Measurements from ENCODE around the gene TMEM229B.
A peak's percentile ranks its signal among the peaks of the same experiment; 100 is the strongest.

The TMEM229B gene

DNA sequence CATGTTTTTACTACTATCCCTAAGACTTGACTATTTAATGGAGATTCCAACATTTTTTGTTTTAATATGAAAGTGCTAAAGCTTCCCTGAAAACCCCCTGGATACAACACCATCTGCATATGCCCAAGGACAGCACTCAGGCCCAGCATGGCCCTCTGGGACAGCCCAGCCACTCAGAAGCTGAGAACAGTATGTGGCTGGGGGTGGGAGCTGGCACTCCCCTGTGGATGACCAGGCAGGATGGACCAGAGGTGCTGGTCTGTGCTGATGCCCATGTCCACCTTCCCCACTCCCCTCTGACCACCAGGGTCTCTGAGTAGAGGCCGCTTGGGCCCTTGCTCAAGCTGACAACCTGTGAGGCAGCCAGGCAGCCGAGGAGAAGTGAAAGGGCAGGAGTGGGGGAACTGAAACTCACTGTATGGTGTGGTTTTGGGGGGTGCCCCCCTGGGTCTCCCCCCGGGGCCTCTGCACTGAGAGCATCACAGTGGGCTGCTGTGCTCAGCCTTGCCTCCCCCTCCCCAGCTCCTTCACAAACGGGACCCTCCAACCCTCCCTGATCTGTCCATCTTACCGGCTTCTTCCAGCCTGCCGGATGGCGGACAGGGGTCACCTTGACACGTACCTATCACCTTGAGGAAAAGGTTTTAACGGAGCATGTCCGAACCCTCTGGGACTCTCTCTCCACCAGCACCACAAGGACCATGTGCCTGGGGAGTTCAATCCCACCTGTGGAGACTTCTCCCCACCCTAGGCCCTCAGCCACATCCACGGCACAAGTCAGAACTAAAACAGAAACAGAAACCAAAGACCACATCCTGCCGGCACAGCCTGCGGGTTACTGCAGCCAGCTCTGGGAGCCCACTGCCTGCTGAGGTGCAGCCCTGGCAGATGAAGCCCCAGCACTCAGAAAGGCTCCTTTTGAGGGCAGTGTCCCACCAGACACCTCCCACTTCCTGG lies at the start of gene TMEM229B:
TSS of gene TMEM229B (minus strand) at position 785 of the 957 bp plus-strand sequence. CDS start 14,798 bp downstream, outside the sequence.
- Mint-ChIP-seq H3K4me1 (ENCODE audit: low read depth) (peaks cover 67% of the 10 kb centered on the region), H3K4me3 (peak within 1 kb of the TSS; percentile 85), H3K27me3 (peaks cover 6% of the 10 kb centered on the region), H3K36me3 (ENCODE audit: low read depth) (peaks cover 7% of the 10 kb centered on the region), H3K9me3 (peaks cover 6% of the 10 kb centered on the region), H3K27ac (peak within 1 kb of the TSS; percentile 97)
- intact Hi-C loops (cut with micrococcal nuclease) = no loop called here

- Mint-ChIP-seq H3K4me1 (ENCODE audit: low read depth) (peaks cover 19% of the 10 kb centered on the region), H3K36me3 (ENCODE audit: low read depth) (no peaks in the 10 kb centered on the region), H3K9me3 (no peaks in the 10 kb centered on the region), H3K4me3 (no peak overlapping the region), H3K27ac (no peak overlapping the region), H3K27me3 (peaks cover 54% of the 10 kb centered on the region)
- intact Hi-C loops (cut with micrococcal nuclease) = no loop called here
These were observed 49.2 kb upstream of the TMEM229B start for GRCh38 chr14:67537736-67538135.

DNA sequence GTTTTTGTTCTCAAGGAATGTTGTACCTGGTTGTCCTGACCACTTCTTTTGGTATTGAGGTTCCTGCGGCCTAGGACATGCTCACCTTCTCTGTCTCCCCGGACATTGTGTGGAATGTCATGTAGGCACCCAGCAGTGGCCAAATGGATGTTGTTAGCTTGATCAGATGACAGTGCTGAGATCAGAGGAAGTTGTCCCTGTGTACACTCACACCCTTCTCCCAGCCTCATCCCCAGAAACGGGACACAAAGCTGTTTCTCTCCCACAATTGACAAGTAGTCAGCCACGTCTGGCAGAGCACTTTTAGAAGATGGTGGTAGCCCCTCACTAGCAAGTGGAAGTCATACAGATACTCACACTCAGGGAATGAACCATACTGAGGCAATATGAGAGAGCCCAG lies 47.6 kb upstream of the TMEM229B start:
- Mint-ChIP-seq H3K4me3 (no peak overlapping the region), H3K9me3 (no peaks in the 10 kb centered on the region), H3K36me3 (ENCODE audit: low read depth) (no peaks in the 10 kb centered on the region), H3K27ac (no peak overlapping the region), H3K4me1 (ENCODE audit: low read depth) (peaks cover 12% of the 10 kb centered on the region), H3K27me3 (peaks cover 55% of the 10 kb centered on the region)
- intact Hi-C loops (cut with micrococcal nuclease) = no loop called here

DNA sequence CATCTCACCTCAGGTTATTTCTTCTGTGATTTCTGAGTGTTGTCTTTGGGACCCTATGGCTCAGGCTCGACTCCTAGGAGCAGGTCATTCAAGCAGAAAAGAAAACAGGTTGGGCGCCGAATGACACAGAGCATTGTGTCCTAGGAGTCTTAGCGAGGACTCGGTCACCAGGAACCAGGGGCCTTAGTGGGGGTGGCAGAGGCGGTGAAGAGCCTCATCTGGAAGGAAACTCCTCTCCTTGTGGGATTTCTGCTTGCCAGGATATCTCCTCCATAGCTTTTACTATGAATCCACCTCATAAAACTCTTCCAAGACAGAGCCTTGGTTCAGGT lies 45.2 kb upstream of the TMEM229B start:
- Mint-ChIP-seq H3K27me3 (peaks cover 56% of the 10 kb centered on the region), H3K4me3 (peak overlapping the region; percentile 71), H3K9me3 (no peaks in the 10 kb centered on the region), H3K4me1 (ENCODE audit: low read depth) (peaks cover 12% of the 10 kb centered on the region), H3K27ac (no peak overlapping the region), H3K36me3 (ENCODE audit: low read depth) (no peaks in the 10 kb centered on the region)
- intact Hi-C loops (cut with micrococcal nuclease) = no loop called here

- peak within 1 kb of the TSS; percentile 71 for H3K4me3 Mint-ChIP-seq
- H3K36me3 Mint-ChIP-seq (ENCODE audit: low read depth) = no peaks in the 10 kb centered on the region
- no peak within 1 kb of the TSS for H3K27ac Mint-ChIP-seq
- H3K27me3 Mint-ChIP-seq = peaks cover 58% of the 10 kb centered on the region
- H3K9me3 Mint-ChIP-seq = no peaks in the 10 kb centered on the region
- H3K4me1 Mint-ChIP-seq (ENCODE audit: low read depth) = peaks cover 7% of the 10 kb centered on the region
- intact Hi-C loops (cut with micrococcal nuclease) = no loop called here
These were observed 44.7 kb upstream of the TMEM229B start, which contains the start of gene PLEKHH1 for GRCh38 chr14:67532998-67533753. Gene PLEKHH1, plus strand, starts transcription at chr14:67533290. Its CDS starts 8,578 bp downstream, at chr14:67541868.

- Mint-ChIP-seq H3K4me3 (peak overlapping the region; percentile 71), H3K27me3 (peaks cover 62% of the 10 kb centered on the region), H3K27ac (no peak overlapping the region), H3K4me1 (ENCODE audit: low read depth) (peaks cover 1% of the 10 kb centered on the region), H3K36me3 (ENCODE audit: low read depth) (no peaks in the 10 kb centered on the region), H3K9me3 (no peaks in the 10 kb centered on the region)
- intact Hi-C loops (cut with micrococcal nuclease) = no loop called here
These were observed 44.1 kb upstream of the TMEM229B start for GRCh38 chr14:67532606-67532997.

DNA sequence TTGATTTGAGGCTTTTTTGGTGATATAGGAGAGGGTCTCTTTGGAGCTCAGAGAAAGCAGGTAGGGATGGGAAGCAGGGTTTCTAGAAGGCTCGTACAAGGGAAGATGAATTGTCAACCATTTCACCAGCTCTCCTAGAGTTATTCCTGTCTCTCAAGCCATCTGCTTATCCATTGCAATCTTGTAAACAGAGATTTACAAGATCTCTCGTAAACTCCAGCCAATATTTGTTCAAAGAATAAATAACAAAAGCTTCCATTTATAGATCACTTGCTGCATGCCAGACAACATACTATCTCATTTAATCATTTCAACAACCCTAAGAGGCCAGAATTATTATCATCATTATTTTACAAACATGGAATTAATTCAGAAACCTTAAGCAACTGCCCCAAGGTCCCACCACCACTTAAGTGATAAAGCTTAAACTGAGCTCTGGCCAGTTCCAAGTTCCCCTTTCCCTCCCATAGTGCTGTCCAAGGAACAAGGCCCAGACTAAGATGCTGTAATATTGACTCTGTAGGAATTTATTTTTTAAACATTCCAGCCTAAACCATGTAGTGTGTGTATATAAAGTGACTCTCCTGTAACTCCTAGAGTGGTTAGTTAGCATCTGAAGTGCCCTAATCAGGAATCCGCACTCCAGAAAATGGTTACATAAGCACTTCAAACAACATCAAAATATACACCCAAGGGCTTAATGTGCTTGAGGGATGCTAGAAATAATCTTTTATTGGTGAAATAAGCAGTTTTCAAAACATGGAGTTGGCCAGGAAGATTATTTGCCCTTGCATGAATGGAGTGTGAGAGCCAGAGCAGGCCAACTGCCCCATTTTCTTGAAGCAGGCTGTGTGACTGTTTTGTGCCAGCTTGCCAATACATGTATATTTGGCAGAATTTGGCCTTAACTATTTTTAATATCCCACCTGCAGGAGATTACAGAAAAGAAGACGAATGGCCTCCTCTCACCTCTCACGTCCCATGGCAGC lies 41.7 kb upstream of the TMEM229B start:
- Mint-ChIP-seq H3K27me3 (peaks cover 73% of the 10 kb centered on the region), H3K27ac (no peak overlapping the region), H3K36me3 (ENCODE audit: low read depth) (no peaks in the 10 kb centered on the region), H3K4me3 (no peak overlapping the region), H3K9me3 (no peaks in the 10 kb centered on the region), H3K4me1 (ENCODE audit: low read depth) (peaks cover 7% of the 10 kb centered on the region)
- intact Hi-C loops (cut with micrococcal nuclease) = no loop called here

DNA sequence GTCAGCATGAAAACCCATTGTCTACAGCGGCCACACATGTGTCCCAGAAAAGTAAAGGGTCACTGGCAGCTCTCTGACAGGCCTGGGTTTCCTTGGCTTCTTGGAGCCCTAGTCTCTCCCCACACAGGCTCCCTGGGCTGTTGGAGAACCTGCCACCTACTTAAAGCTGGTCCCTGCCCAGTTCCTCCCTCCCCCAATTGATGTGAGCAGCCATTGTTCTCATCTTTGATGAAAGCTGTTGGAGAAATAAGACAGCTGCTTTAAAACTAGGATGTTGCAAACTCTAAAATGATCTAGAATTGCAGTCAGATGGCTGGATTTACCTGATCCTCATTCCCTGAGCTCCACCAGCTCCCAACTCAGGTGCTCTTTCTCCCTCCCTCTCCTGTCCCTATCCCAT lies 39.8 kb upstream of the TMEM229B start:
- Mint-ChIP-seq H3K4me1 (ENCODE audit: low read depth) (peaks cover 20% of the 10 kb centered on the region), H3K36me3 (ENCODE audit: low read depth) (no peaks in the 10 kb centered on the region), H3K4me3 (no peak overlapping the region), H3K27me3 (peaks cover 65% of the 10 kb centered on the region), H3K27ac (no peak overlapping the region), H3K9me3 (no peaks in the 10 kb centered on the region)
- intact Hi-C loops (cut with micrococcal nuclease) = no loop called here

DNA sequence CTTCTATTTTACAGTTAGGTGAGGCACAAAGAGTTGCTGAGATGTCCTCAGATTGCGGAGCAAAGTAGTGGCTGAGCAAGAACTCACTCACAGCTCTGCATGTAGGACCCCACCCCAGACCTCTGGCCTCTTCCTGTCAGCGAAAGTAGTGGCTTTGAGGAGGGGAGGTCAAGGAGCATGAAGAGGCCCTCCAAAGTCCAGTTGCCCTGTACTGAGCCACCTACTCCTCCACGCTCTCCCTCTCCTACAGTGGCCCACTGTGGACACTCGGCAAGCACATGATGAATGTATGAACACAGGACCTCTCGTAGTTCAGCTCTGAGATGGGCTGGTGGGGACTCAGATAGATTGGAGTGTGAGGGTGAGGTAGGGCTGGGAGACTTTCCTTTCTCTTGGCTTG lies 39.2 kb upstream of the TMEM229B start:
- Mint-ChIP-seq H3K27me3 (peaks cover 70% of the 10 kb centered on the region), H3K4me1 (ENCODE audit: low read depth) (peaks cover 20% of the 10 kb centered on the region), H3K4me3 (no peak overlapping the region), H3K9me3 (no peaks in the 10 kb centered on the region), H3K36me3 (ENCODE audit: low read depth) (no peaks in the 10 kb centered on the region), H3K27ac (no peak overlapping the region)
- intact Hi-C loops (cut with micrococcal nuclease) = loop anchor here (2.0 kb wide), 1 partner anchor 43 kb away; no protein-coding TSS in a partner anchor

GRCh38 chr14:67526676-67527459 lies 38.3 kb upstream of the TMEM229B start:
- no peaks in the 10 kb centered on the region for H3K9me3 Mint-ChIP-seq
- no peak overlapping the region for H3K4me3 Mint-ChIP-seq
- H3K27ac Mint-ChIP-seq = no peak overlapping the region
- H3K4me1 Mint-ChIP-seq (ENCODE audit: low read depth) = peaks cover 20% of the 10 kb centered on the region
- peaks cover 70% of the 10 kb centered on the region for H3K27me3 Mint-ChIP-seq
- H3K36me3 Mint-ChIP-seq (ENCODE audit: low read depth) = no peaks in the 10 kb centered on the region
- intact Hi-C loops (cut with micrococcal nuclease) = loop anchor here (2.0 kb wide), 1 partner anchor 44 kb away; no protein-coding TSS in a partner anchor

DNA sequence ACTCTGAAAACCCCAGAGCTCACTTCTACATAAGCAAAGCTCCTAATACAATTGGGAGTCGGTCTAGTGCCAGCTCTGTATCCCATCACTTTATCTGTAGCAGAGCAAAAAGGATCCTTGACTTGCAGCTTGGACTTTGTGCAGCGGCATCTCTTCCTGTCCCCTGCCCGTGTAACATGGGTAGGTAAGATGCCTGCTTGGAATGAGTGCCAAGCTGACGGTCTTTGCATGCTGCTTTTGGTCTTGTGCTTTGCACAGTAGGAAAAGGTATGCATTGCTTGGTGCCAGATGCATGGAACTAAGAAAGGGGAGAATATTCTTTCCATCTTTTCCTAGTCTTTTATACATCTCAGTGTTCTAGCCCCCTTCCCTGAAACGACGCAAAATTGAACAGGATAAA lies 37.7 kb upstream of the TMEM229B start:
- Mint-ChIP-seq H3K27ac (no peak overlapping the region), H3K9me3 (no peaks in the 10 kb centered on the region), H3K27me3 (peaks cover 64% of the 10 kb centered on the region), H3K4me3 (no peak overlapping the region), H3K4me1 (ENCODE audit: low read depth) (peaks cover 21% of the 10 kb centered on the region), H3K36me3 (ENCODE audit: low read depth) (no peaks in the 10 kb centered on the region)
- intact Hi-C loops (cut with micrococcal nuclease) = loop anchor here (2.0 kb wide), 1 partner anchor 45 kb away; no protein-coding TSS in a partner anchor

GRCh38 chr14:67525389-67525788 lies 36.9 kb upstream of the TMEM229B start:
- H3K9me3 Mint-ChIP-seq = no peaks in the 10 kb centered on the region
- intact Hi-C loops (cut with micrococcal nuclease) = no loop called here
- no peaks in the 10 kb centered on the region for H3K36me3 Mint-ChIP-seq (ENCODE audit: low read depth)
- H3K4me1 Mint-ChIP-seq (ENCODE audit: low read depth) = peaks cover 25% of the 10 kb centered on the region
- peaks cover 58% of the 10 kb centered on the region for H3K27me3 Mint-ChIP-seq
- H3K27ac Mint-ChIP-seq = no peak overlapping the region
- no peak overlapping the region for H3K4me3 Mint-ChIP-seq

- peak overlapping the region; percentile 51 for H3K27ac Mint-ChIP-seq
- H3K4me1 Mint-ChIP-seq (ENCODE audit: low read depth) = peaks cover 25% of the 10 kb centered on the region
- no peak overlapping the region for H3K4me3 Mint-ChIP-seq
- H3K27me3 Mint-ChIP-seq = peaks cover 60% of the 10 kb centered on the region
- intact Hi-C loops (cut with micrococcal nuclease) = no loop called here
- H3K36me3 Mint-ChIP-seq (ENCODE audit: low read depth) = no peaks in the 10 kb centered on the region
- H3K9me3 Mint-ChIP-seq = no peaks in the 10 kb centered on the region
These were observed 36.1 kb upstream of the TMEM229B start for GRCh38 chr14:67524634-67524963.
